Spleen (tissue), 11 donors: ENCODE results near the gene ANKDD1A. TPM values are rescaled to one million over a fixed set of nuclear protein-coding genes. Genes with fewer than 3 reads are reported as not detected.
A peak's percentile ranks its signal among the peaks of the same experiment; 100 is the strongest.

Experiments used
- DNase-seq: peaks from one replicate; pipeline ENCODE4 v3.0.0-alpha.2; 2020
- H3K27ac ChIP-seq, 8 donors: fragments of 200-600 bp; sonication (generic) in 7 of 8; 1 replicate in 4 of 8; 2 replicates in 4 of 8; pipeline versions ENCODE4 v1.5.0 to v1.8.0; 2016 to 2021; ENCODE audit warnings: inconsistent platforms in 4 of 8, mild to moderate bottlenecking in 4 of 8, moderate library complexity in 1 of 8
- H3K27me3 ChIP-seq, 7 donors: fragments of 200-600 bp; sonication (generic) in 6 of 7; replicated peaks in 1 of 7; 1 replicate in 4 of 7; 2 replicates in 3 of 7; pipeline versions ENCODE4 v1.5.0 to v1.8.0; 2016 to 2021; ENCODE audit warnings: inconsistent platforms in 3 of 7, mild to moderate bottlenecking in 1 of 7
- H3K36me3 ChIP-seq, 6 donors: fragments of 200-600 bp; sonication (generic) in 5 of 6; 1 replicate in 4 of 6; 2 replicates in 2 of 6; pipeline versions ENCODE4 v1.5.0 to v1.8.0; 2016 to 2021; ENCODE audit warnings: inconsistent platforms in 2 of 6
- H3K4me1 ChIP-seq, 6 donors: fragments of 200-600 bp; sonication (generic) in 5 of 6; 1 replicate in 3 of 6; 2 replicates in 3 of 6; pipeline versions ENCODE4 v1.5.0 to v1.8.0; 2016 to 2021; ENCODE audit warnings: inconsistent platforms in 3 of 6
- H3K4me3 ChIP-seq, 8 donors: fragments of 200-600 bp; sonication (generic) in 7 of 8; 1 replicate in 4 of 8; 2 replicates in 4 of 8; pipeline versions ENCODE4 v1.5.0 to v1.8.0; 2016 to 2021; ENCODE audit warnings: inconsistent platforms in 4 of 8, mild to moderate bottlenecking in 4 of 8, moderate library complexity in 2 of 8
- H3K9me3 ChIP-seq, 8 donors: fragments of 200-600 bp; sonication (generic) in 7 of 8; 1 replicate in 4 of 8; 2 replicates in 4 of 8; pipeline versions ENCODE4 v1.5.0 to v1.8.0; 2016 to 2021; ENCODE audit warnings: inconsistent platforms in 4 of 8
- CTCF ChIP-seq, 11 experiments: fragments of 200-600 bp in 7 of 11; fragments of 450-650 bp in 4 of 11; sonication (generic) in 4 of 11; IDR thresholded peaks in 8 of 11; conservative IDR thresholded peaks in 3 of 11; 1 replicate in 7 of 11; 2 replicates in 4 of 11; pipeline versions ENCODE4 v1.4.0 to v1.8.0; 2016 to 2021; ENCODE audit warnings: antibody characterized with exemption in 11 of 11, inconsistent platforms in 4 of 11, mild to moderate bottlenecking in 1 of 11
- POLR2A ChIP-seq, 3 donors: fragments of 450-650 bp; IDR thresholded peaks; one replicate each; pipeline ENCODE4 v1.5.1; 2017; ENCODE audit warnings: antibody characterized with exemption in 3 of 3, mild to moderate bottlenecking in 1 of 3
- POLR2AphosphoS5 ChIP-seq, 3 donors: sonication (generic); formaldehyde crosslinking; IDR thresholded peaks; one replicate each; pipeline ENCODE4 v1.5.1; 2017; ENCODE audit warnings: antibody characterized with exemption in 3 of 3
- WGBS, 5 donors: extraction: QIAGEN DNeasy Blood & Tissue Kit in 3 of 5; methylation state at CpG; one replicate each; pipeline versions ENCODE4 v1.1.5 to v1.1.7; 2013 to 2018; 5-methylcytosine and 5-hydroxymethylcytosine counted together
- intact Hi-C: fragments of 100-400 bp; cut with DNase I; formaldehyde crosslinking; loops from one replicate; pipeline ENCODE4 v1.15.0; 2023; ENCODE audit warnings: low total_unique reads
- polyA plus RNA-seq, 3 donors: library from polyadenylated mRNA; stranded (reverse); fragments of 200-250 nt; gene quantifications; one replicate each; pipeline ENCODE4 v1.2.1, GENCODE V29; 2013
- total RNA-seq, 7 donors: library from RNA; depleted of rRNA in 3 of 7; stranded (reverse); fragments of >200 nt in 3 of 7; fragmentation: NEBNext Ultra II Directional in 4 of 7; extraction: Animal tissue kit (Norgen Biotek cat#: 25700) in 4 of 7; gene quantifications; one replicate each; pipeline versions ENCODE4 v1.1.0 to v1.2.1, GENCODE V29; 2016 to 2021
- donor health status: healthy with polysubstance abuse.
- donor health status: DM: no; HTN: no; CAD: no; lungs with moderate emphysema.
- donor health status: DM: no; HTN: no; CAD: no.
- donor health status: Bipolar disorder and iron deficiency.
- donor health status: healthy.
- donor health status: DM: no; HTN: no; CAD: no.
- donor health status: DM: yes; HTN: yes; CAD: no.

Gene ANKDD1A
- total and polyA plus RNA-seq, 10 donors = 5.7 to 71.1 (median 41.7) TPM

DNA sequence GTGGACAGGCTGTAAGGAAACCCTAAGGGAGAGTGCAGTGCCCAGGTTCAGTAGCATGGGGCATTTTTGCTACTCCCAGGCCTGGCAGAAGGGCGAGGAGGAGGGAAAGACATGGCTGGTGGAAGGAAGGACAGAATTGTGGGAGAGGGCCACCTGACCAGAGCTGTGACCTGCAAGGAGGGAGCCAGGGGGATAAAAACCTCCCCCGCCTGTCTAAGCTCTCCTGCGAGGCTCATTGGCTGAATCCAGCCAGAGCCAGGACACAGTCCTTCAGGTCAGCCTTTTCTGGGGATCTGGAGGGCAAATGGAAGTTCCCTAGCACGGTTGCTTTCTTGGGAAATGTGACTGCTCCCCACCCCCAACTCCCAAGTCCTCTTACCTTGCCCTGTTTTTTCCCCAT lies 13.3 kb upstream of the ANKDD1A start:
- Histone ChIP-seq H3K4me1 (peaks cover 45 to 85% (median 80%) of the 10 kb centered on the region in 6 donors), H3K4me3 (no peak overlapping the region), H3K27me3 (no peaks in the 10 kb centered on the region), H3K9me3 (peaks cover 5 to 13% (median 11%) of the 10 kb centered on the region in 8 donors), H3K36me3 (no peaks in the 10 kb centered on the region), H3K27ac (peak overlapping the region; percentile 87 to 99 (median 96))
- TF ChIP-seq POLR2A (IDR thresholded peaks at IDR 0.05) (no peak), CTCF (IDR thresholded peaks at IDR 0.05 in 8 of 11, conservative IDR thresholded peaks at IDR 0.05 in 3 of 11) (no peak), POLR2AphosphoS5 (IDR thresholded peaks at IDR 0.05) (no peak)
- intact Hi-C loops = loop anchor here (5.0 kb wide), 1 partner anchor 56 kb away; the partner anchor contains the start of gene PLEKHO2
- DNase-seq = no peak
- 75 to 90% (median 81%) methylated on average over 4 of the region's 4 CpGs for whole genome bisulfite sequencing, 5 donors

GRCh38 chr15:64901141-64901540 lies 10.6 kb upstream of the ANKDD1A start:
- TF ChIP-seq CTCF (IDR thresholded peaks at IDR 0.05 in 8 of 11, conservative IDR thresholded peaks at IDR 0.05 in 3 of 11) (no peak), POLR2AphosphoS5 (IDR thresholded peaks at IDR 0.05) (no peak), POLR2A (IDR thresholded peaks at IDR 0.05) (no peak)
- WGBS, 5 donors = 93 to 98% (median 96%) methylated on average over 5 of the region's 5 CpGs
- Histone ChIP-seq H3K4me3 (no peak overlapping the region), H3K36me3 (no peaks in the 10 kb centered on the region), H3K27ac (peak overlapping the region in 3 of 8 donors; percentile 32 to 99 (median 35)), H3K9me3 (peaks cover 5 to 13% (median 11%) of the 10 kb centered on the region in 8 donors), H3K4me1 (peaks cover 31 to 84% (median 73%) of the 10 kb centered on the region in 6 donors), H3K27me3 (no peaks in the 10 kb centered on the region)
- no peak for DNase-seq
- intact Hi-C loops = loop anchor here (10.0 kb wide), 1 partner anchor 166 kb away; no protein-coding TSS in a partner anchor

DNA sequence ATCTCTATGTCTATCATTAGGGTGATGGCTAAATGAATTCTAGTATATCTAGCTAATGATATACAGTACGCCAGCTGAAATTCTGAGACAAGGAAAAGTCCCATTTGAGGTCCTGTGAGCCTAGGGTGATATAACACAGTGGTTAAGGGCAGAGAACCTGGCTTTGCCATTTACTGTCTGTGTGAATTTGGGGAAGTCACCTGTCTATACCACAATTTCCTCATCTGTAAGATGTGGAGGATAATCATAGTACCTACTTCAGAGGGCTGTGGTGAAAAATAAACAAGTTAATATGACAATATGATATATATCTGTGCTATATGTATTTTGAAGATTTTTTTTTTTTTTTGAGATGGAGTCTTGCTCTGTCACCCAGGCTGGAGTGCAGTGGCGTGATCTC lies 9.8 kb upstream of the ANKDD1A start:
- Histone ChIP-seq H3K4me3 (no peak overlapping the region), H3K4me1 (peaks cover 24 to 76% (median 65%) of the 10 kb centered on the region in 6 donors), H3K9me3 (peaks cover 5 to 13% (median 11%) of the 10 kb centered on the region in 8 donors), H3K27me3 (no peaks in the 10 kb centered on the region), H3K27ac (peak overlapping the region in 6 of 8 donors; percentile 20 to 99 (median 45)), H3K36me3 (no peaks in the 10 kb centered on the region)
- intact Hi-C loops = loop anchor here (10.0 kb wide), 1 partner anchor 167 kb away; no protein-coding TSS in a partner anchor
- no peak for DNase-seq
- 76 to 83% (median 79%) methylated on average over 2 of the region's 2 CpGs for WGBS, 5 donors
- no peak for TF ChIP-seq POLR2A (IDR thresholded peaks at IDR 0.05)
- TF ChIP-seq POLR2AphosphoS5 (IDR thresholded peaks at IDR 0.05) = no peak
- TF ChIP-seq CTCF (IDR thresholded peaks at IDR 0.05 in 8 of 11, conservative IDR thresholded peaks at IDR 0.05 in 3 of 11) = no peak

- peak overlapping the region in 6 of 8 donors; percentile 14 to 99 (median 45) for H3K27ac ChIP-seq
- intact Hi-C loops = loop anchor here (10.0 kb wide), 1 partner anchor 168 kb away; no protein-coding TSS in a partner anchor
- H3K36me3 ChIP-seq = no peaks in the 10 kb centered on the region
- 83 to 97% (median 91%) methylated on average over 4 of the region's 4 CpGs for WGBS, 5 donors
- peaks cover 5 to 13% (median 11%) of the 10 kb centered on the region in 8 donors for H3K9me3 ChIP-seq
- no peak overlapping the region for H3K4me3 ChIP-seq
- DNase-seq = no peak
- H3K4me1 ChIP-seq = peaks cover 15 to 67% (median 55%) of the 10 kb centered on the region in 6 donors
- no peaks in the 10 kb centered on the region for H3K27me3 ChIP-seq
- TF ChIP-seq CTCF (IDR thresholded peaks at IDR 0.05 in 8 of 11, conservative IDR thresholded peaks at IDR 0.05 in 3 of 11) = no peak
- no peak for TF ChIP-seq POLR2A (IDR thresholded peaks at IDR 0.05)
- TF ChIP-seq POLR2AphosphoS5 (IDR thresholded peaks at IDR 0.05) = no peak
These were observed 8.8 kb upstream of the ANKDD1A start for GRCh38 chr15:64902863-64903262.
